ENCODE results near the gene RGS2.

- TF ChIP-seq CTCF (IDR thresholded peaks at IDR 0.05; ENCODE audit: poor library complexity) (no peak), EZH2 (IDR thresholded peaks at IDR 0.05; ENCODE audit: borderline replicate concordance) (no peak), EZH2phosphoT487 (IDR thresholded peaks at IDR 0.05; ENCODE audit: low read depth, severe bottlenecking, unreplicated experiment) (no peak)
Measured at GRCh38 chr1:192814805-192815204, 6.0 kb downstream of the RGS2 start.

Measured in hepatocyte (in vitro differentiated cells).